K562 (cell line): ENCODE results near the gene MEIS2. TPM values are rescaled to one million over a fixed set of nuclear protein-coding genes. Genes with fewer than 3 reads are reported as not detected.

Experiments used
- ATAC-seq: fragments of 200-7000 bp; cut with Tn5 transposase; 3 replicates; pipeline ENCODE4 v1.9.1; 2020; ENCODE audit warnings: moderate library complexity
- BruUV-seq: library from RNA; stranded (reverse); fragments of 400-500 nt; replicated peaks from 2 replicates; lab custom pipeline; 2021; lab: Mats Ljungman, UMichigan
- CTCF ChIA-PET: fragments of 300-600 bp; formaldehyde crosslinking; extraction: SDS; loops from one replicate; lab custom pipeline; 2021; ENCODE audit warnings: low intra/inter-chr PET ratio; lab: Yijun Ruan, JAX
- POLR2A ChIA-PET: fragments of 300-600, 350-650 bp; sonication (Branson Sonifier 250); formaldehyde crosslinking; extraction: SDS; loops from one replicate; lab custom pipeline; 2021; ENCODE audit warnings: antibody characterized with exemption, inconsistent platforms; lab: Yijun Ruan, JAX
- DNase-seq, 4 experiments: peaks; one replicate each; pipeline versions ENCODE4 v3.0.0 to v3.0.0-alpha.2; 2011 to 2018; ENCODE audit warnings: low spot score in 3 of 4, mixed read lengths in 3 of 4; ENCODE audit errors: extremely low read depth in 1 of 4
- FAIRE-seq: peaks from 2 replicates; lab custom pipeline; 2011; peaks lifted over from hg19 to GRCh38; lab: Jason Lieb, UNC
- H2AFZ ChIP-seq: 2 replicates; pipeline ENCODE4 v1.6.0; 2011; ENCODE audit warnings: low read depth, low read length, control low read depth, inconsistent platforms
- H3K27ac ChIP-seq: fragments of 200-600 bp; 3 replicates; pipeline ENCODE4 v1.8.0; 2011; ENCODE audit warnings: low read depth, mild to moderate bottlenecking, control low read depth, inconsistent platforms, low read length, moderate library complexity, mixed read lengths; ENCODE audit errors: extremely low read depth
- H3K27me3 ChIP-seq, 2 experiments: fragments of 300-600 bp in 1 of 2; 2 replicates in 1 of 2; 3 replicates in 1 of 2; pipeline versions ENCODE4 v1.6.0 to v1.8.0; 2011; ENCODE audit warnings: inconsistent platforms in 2 of 2, low read length in 2 of 2, mild to moderate bottlenecking in 1 of 2, mixed read lengths in 1 of 2, moderate library complexity in 1 of 2; ENCODE audit not compliant: control insufficient read depth in 2 of 2, insufficient read depth in 2 of 2
- H3K36me3 ChIP-seq: fragments of 300-600 bp; 3 replicates; pipeline ENCODE4 v1.8.0; 2011; ENCODE audit warnings: mild to moderate bottlenecking, low read length, inconsistent platforms; ENCODE audit not compliant: control insufficient read depth, insufficient read depth
- H3K4me1 ChIP-seq, 2 experiments: fragments of 200-600 bp in 1 of 2; replicated peaks in 1 of 2; 2 replicates in 1 of 2; 3 replicates in 1 of 2; pipeline versions ENCODE4 v1.5.1 to v1.8.0; 2011; ENCODE audit warnings: inconsistent platforms in 2 of 2, low read length in 2 of 2, mild to moderate bottlenecking in 1 of 2, mixed read lengths in 1 of 2, moderate library complexity in 1 of 2; ENCODE audit not compliant: control insufficient read depth in 2 of 2, insufficient read depth in 2 of 2
- H3K4me2 ChIP-seq: 2 replicates; pipeline ENCODE4 v1.6.1; 2011; ENCODE audit warnings: low read length, control low read depth, inconsistent platforms, mixed read lengths; ENCODE audit not compliant: insufficient read depth
- H3K4me3 ChIP-seq: fragments of 200-600 bp; sonication (generic), shearing (Covaris generic); 2 replicates; pipeline ENCODE4 v1.5.1; 2016; ENCODE audit warnings: control low read depth, inconsistent platforms
- H3K79me2 ChIP-seq: fragments of 200-600 bp; 3 replicates; pipeline ENCODE4 v1.8.0; 2011; ENCODE audit warnings: low read length, inconsistent platforms; ENCODE audit not compliant: control insufficient read depth, insufficient read depth
- H3K9ac ChIP-seq, 2 experiments: 2 replicates each; pipeline versions ENCODE4 v1.6.0 to v1.6.1; 2011; ENCODE audit warnings: low read depth in 2 of 2, low read length in 2 of 2, control low read depth in 1 of 2, inconsistent platforms in 1 of 2, mild to moderate bottlenecking in 1 of 2, mixed read lengths in 1 of 2; ENCODE audit not compliant: insufficient read depth in 1 of 2
- H3K9me1 ChIP-seq: one replicate; pipeline ENCODE4 v1.6.0; 2011; ENCODE audit warnings: inconsistent platforms, mild to moderate bottlenecking, low read length, moderate library complexity; ENCODE audit not compliant: control insufficient read depth, insufficient read depth
- H3K9me3 ChIP-seq: replicated peaks from 2 replicates; pipeline ENCODE4 v1.5.1; 2011; ENCODE audit warnings: low read depth, low read length, inconsistent platforms; ENCODE audit not compliant: control insufficient read depth, insufficient read depth
- H4K20me1 ChIP-seq: replicated peaks from 2 replicates; pipeline ENCODE4 v1.6.1; 2011; ENCODE audit warnings: low read length, inconsistent platforms, mixed read lengths; ENCODE audit not compliant: control insufficient read depth, insufficient read depth
- CEBPG ChIP-seq, 3 experiments: fragments of 200-800 bp in 1 of 3; sonication (Bioruptor generic) in 1 of 3; sonication (generic) in 1 of 3; formaldehyde crosslinking in 1 of 3; IDR thresholded peaks in 2 of 3; conservative IDR thresholded peaks in 1 of 3; 2 replicates each; pipeline versions ENCODE4 v1.6.1 to v1.8.0; 2016 to 2022; ENCODE audit warnings: missing compliant biosample characterization in 2 of 3, missing genetic modification characterization in 2 of 3, mild to moderate bottlenecking in 1 of 3, missing genetic modification reagents in 1 of 3
- GABPA ChIP-seq: fragments of 200-800 bp; sonication (Bioruptor generic); conservative IDR thresholded peaks from 2 replicates; pipeline ENCODE4 v1.6.1; 2016; ENCODE audit warnings: low read depth, missing genetic modification characterization, missing compliant biosample characterization
- KDM4B ChIP-seq, 2 experiments: fragments of 450-650 bp in 1 of 2; sonication (generic) in 1 of 2; IDR thresholded peaks; 2 replicates each; pipeline ENCODE4 v1.6.1; 2016 to 2017; ENCODE audit warnings: borderline replicate concordance in 2 of 2, antibody characterized with exemption in 1 of 2, low read depth in 1 of 2, mild to moderate bottlenecking in 1 of 2
- POLR3G ChIP-seq: IDR thresholded peaks from 2 replicates; pipeline ENCODE4 v1.6.1; 2011; ENCODE audit not compliant: insufficient read length, insufficient replicate concordance; ENCODE audit errors: extremely low read depth
- PTTG1 ChIP-seq: fragments of 450-650 bp; IDR thresholded peaks from 2 replicates; pipeline ENCODE4 v1.6.1; 2016; ENCODE audit warnings: low read depth, mild to moderate bottlenecking, missing genetic modification characterization, missing compliant biosample characterization
- SRSF7 ChIP-seq: fragments of 200-400 bp; formaldehyde crosslinking; optimal IDR thresholded peaks from 2 replicates; pipeline ENCODE3; 2017; ENCODE audit warnings: mild to moderate bottlenecking, low read depth, low read length
- TBP ChIP-seq: optimal IDR thresholded peaks from 2 replicates; pipeline ENCODE3; 2011; ENCODE audit warnings: low read depth, low read length, improper control_type of control experiment
- TSC22D4 ChIP-seq: fragments of 450-650 bp; IDR thresholded peaks from 2 replicates; pipeline ENCODE4 v1.6.1; 2016; ENCODE audit warnings: missing genetic modification characterization, missing biosample characterization, control low read depth
- ZNF274 ChIP-seq: IDR thresholded peaks from 2 replicates; pipeline ENCODE4 v1.6.1; 2011; ENCODE audit warnings: low read depth, mild to moderate bottlenecking, low read length, moderate library complexity, borderline replicate concordance
- ZNF384 ChIP-seq: IDR thresholded peaks from 2 replicates; pipeline ENCODE4 v1.6.1; 2012; ENCODE audit warnings: low read depth, low read length, improper control_type of control experiment
- WGBS: fragments of 100-300 bp; shearing (Covaris generic); methylation state at CpG from one replicate; pipeline ENCODE4 v1.1.6; 2016; ENCODE audit warnings: low coverage, mixed read lengths; ENCODE audit not compliant: insufficient coverage; ENCODE audit errors: missing lambda C conversion rate; 5-methylcytosine and 5-hydroxymethylcytosine counted together
- in situ Hi-C: fragments of 300-500 bp; cut with MboI; formaldehyde crosslinking; loops from 4 replicates; pipeline ENCODE4 v1.15.0; 2018; ENCODE audit warnings: inconsistent platforms, mixed read lengths
- intact Hi-C: fragments of 100-400 bp; cut with micrococcal nuclease; formaldehyde crosslinking; loops from 2 replicates; pipeline ENCODE4 v1.14.2; 2022
- polyA plus RNA-seq, 8 experiments: library from polyadenylated mRNA; depleted of rRNA in 4 of 8; stranded (reverse) in 5 of 8; unstranded in 3 of 8; fragments of >200 nt; fragmentation: Nextera tagmentation in 2 of 8; fragmentation: Illumina TruSeq in 1 of 8; extraction: Ambion mirVana in 2 of 8; extraction: Trizol in 1 of 8; gene quantifications; 2 replicates each; pipeline versions ENCODE4 v1.2.1 to v1.2.3, GENCODE V29; 2011 to 2014; ENCODE audit warnings: inconsistent platforms in 1 of 8, missing spikeins in 1 of 8
- total RNA-seq, 7 experiments: library from RNA; depleted of rRNA in 6 of 7; stranded (reverse); fragments of >200 nt in 6 of 7; fragmentation: Illumina TruSeq in 2 of 7; extraction: Trizol in 2 of 7; gene quantifications; 2 replicates each; pipeline versions ENCODE4 v1.2.1 to v1.2.3, GENCODE V29; 2011 to 2021; ENCODE audit warnings: low replicate concordance in 1 of 7
- TF ChIP-seq, protein P1 (sequence below): fragments of 450-650 bp; IDR thresholded peaks from 2 replicates; pipeline ENCODE4 v1.6.1; 2017; ENCODE audit warnings: antibody characterized with exemption, mild to moderate bottlenecking
- TF ChIP-seq, protein P2 (sequence below): sonication (generic); formaldehyde crosslinking; IDR thresholded peaks from 2 replicates; pipeline ENCODE4 v1.8.0; 2022; ENCODE audit warnings: missing genetic modification reagents, mild to moderate bottlenecking, moderate library complexity, borderline replicate concordance
- TF ChIP-seq, protein P3 (sequence below): fragments of 450-650 bp; formaldehyde crosslinking; IDR thresholded peaks from 2 replicates; pipeline ENCODE4 v1.4.0; 2020; ENCODE audit warnings: mild to moderate bottlenecking, mixed read lengths

MEIS2 gene
- total and polyA plus RNA-seq, 9 of the 15 experiments (the other 6 are each of a cell fraction or from before 2014, with no cell fraction given), result 7.5 to 64.2 (median 22.3) TPM

DNA sequence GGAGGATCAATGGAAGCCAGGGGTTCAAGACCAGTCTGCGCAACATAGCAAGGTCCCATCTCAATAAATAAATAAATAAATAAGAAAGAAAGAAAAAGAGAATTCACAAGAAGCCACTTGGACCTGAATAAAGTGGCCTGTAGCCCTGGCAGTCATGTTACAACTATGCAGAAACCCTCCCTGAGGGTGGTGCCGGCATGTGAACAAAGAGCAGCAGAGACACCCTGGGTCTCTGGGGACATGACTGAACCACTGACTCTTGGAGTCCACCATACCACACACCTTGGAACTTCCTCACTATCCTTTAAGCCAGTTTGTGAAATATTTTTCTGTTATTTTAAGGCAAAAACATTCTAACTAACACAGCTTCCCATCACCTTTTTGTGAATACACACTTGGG, 93.0 kb downstream of the MEIS2 start:
- FAIRE-seq, result no peak
- in situ Hi-C loops (no loop called here), intact Hi-C loops (no loop called here)
- Histone ChIP-seq H3K4me2 (no peak overlapping the region), H3K79me2 (no peaks in the 10 kb centered on the region), H3K9me3 (no peaks in the 10 kb centered on the region), H3K36me3 (peaks cover 24% of the 10 kb centered on the region; the same call in 2 of the 3 replicates), H3K4me1 (peaks cover 0 to 8% of the 10 kb centered on the region in 2 experiments; a peak in 3 of 5 replicates), H3K27ac (no peak overlapping the region), H3K27me3 (no peaks in the 10 kb centered on the region), H3K4me3 (no peak overlapping the region), H3K9ac (no peak overlapping the region), H3K9me1 (no peaks in the 10 kb centered on the region), H2AFZ (no peak overlapping the region), H4K20me1 (no peaks in the 10 kb centered on the region)
- ATAC-seq, result no peak
- BruUV-seq, result no TSS peak
- WGBS, result 97% methylated on average over 2 of the region's 2 CpGs
- CTCF ChIA-PET, result no interaction called here
- DNase-seq, result no peak
- POLR2A ChIA-PET, result interaction anchor here (0.6 to 1.2 kb wide), 2 partner anchors 9 to 18 kb away, joined by 3 to 4 read pairs; no protein-coding TSS in a partner anchor
- TF ChIP-seq, protein P1, sequence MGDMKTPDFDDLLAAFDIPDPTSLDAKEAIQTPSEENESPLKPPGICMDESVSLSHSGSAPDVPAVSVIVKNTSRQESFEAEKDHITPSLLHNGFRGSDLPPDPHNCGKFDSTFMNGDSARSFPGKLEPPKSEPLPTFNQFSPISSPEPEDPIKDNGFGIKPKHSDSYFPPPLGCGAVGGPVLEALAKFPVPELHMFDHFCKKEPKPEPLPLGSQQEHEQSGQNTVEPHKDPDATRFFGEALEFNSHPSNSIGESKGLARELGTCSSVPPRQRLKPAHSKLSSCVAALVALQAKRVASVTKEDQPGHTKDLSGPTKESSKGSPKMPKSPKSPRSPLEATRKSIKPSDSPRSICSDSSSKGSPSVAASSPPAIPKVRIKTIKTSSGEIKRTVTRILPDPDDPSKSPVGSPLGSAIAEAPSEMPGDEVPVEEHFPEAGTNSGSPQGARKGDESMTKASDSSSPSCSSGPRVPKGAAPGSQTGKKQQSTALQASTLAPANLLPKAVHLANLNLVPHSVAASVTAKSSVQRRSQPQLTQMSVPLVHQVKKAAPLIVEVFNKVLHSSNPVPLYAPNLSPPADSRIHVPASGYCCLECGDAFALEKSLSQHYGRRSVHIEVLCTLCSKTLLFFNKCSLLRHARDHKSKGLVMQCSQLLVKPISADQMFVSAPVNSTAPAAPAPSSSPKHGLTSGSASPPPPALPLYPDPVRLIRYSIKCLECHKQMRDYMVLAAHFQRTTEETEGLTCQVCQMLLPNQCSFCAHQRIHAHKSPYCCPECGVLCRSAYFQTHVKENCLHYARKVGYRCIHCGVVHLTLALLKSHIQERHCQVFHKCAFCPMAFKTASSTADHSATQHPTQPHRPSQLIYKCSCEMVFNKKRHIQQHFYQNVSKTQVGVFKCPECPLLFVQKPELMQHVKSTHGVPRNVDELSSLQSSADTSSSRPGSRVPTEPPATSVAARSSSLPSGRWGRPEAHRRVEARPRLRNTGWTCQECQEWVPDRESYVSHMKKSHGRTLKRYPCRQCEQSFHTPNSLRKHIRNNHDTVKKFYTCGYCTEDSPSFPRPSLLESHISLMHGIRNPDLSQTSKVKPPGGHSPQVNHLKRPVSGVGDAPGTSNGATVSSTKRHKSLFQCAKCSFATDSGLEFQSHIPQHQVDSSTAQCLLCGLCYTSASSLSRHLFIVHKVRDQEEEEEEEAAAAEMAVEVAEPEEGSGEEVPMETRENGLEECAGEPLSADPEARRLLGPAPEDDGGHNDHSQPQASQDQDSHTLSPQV, result no peak
- TF ChIP-seq GABPA (tag), result no peak
- TF ChIP-seq, protein P2, sequence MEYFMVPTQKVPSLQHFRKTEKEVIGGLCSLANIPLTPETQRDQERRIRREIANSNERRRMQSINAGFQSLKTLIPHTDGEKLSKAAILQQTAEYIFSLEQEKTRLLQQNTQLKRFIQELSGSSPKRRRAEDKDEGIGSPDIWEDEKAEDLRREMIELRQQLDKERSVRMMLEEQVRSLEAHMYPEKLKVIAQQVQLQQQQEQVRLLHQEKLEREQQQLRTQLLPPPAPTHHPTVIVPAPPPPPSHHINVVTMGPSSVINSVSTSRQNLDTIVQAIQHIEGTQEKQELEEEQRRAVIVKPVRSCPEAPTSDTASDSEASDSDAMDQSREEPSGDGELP (CRISPR knock-in tag), result no peak
- no peak for TF ChIP-seq SRSF7
- TF ChIP-seq, protein P3, sequence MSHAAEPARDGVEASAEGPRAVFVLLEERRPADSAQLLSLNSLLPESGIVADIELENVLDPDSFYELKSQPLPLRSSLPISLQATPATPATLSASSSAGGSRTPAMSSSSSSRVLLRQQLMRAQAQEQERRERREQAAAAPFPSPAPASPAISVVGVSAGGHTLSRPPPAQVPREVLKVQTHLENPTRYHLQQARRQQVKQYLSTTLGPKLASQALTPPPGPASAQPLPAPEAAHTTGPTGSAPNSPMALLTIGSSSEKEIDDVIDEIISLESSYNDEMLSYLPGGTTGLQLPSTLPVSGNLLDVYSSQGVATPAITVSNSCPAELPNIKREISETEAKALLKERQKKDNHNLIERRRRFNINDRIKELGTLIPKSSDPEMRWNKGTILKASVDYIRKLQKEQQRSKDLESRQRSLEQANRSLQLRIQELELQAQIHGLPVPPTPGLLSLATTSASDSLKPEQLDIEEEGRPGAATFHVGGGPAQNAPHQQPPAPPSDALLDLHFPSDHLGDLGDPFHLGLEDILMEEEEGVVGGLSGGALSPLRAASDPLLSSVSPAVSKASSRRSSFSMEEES (CRISPR knock-in tag), result no peak
- TF ChIP-seq TSC22D4, result no peak
- TF ChIP-seq ZNF384, result no peak
- no peak for TF ChIP-seq PTTG1 (tag)
- no peak for TF ChIP-seq ZNF274
- TF ChIP-seq POLR3G, result no peak
- no peak for TF ChIP-seq TBP
- TF ChIP-seq KDM4B (IDR thresholded peaks at IDR 0.05; ENCODE audit: borderline replicate concordance in 2 of 2, low read depth in 1 of 2), result no peak
- TF ChIP-seq CEBPG (CRISPR knock-in tag; IDR thresholded peaks at IDR 0.05), result no peak
- TF ChIP-seq CEBPG (tag; conservative IDR thresholded peaks at IDR 0.05 in 1 of 2, IDR thresholded peaks at IDR 0.05 in 1 of 2), result no peak
